ENCODE data around the gene STAC3.

The STAC3 gene

GRCh38 chr12:57235017-57235727 lies 15.8 kb downstream of the STAC3 start:
- no peak for DNase-seq

GRCh38 chr12:57234571-57235016 lies 16.4 kb downstream of the STAC3 start:
- no peak for DNase-seq

- no peak for DNase-seq
Measured at GRCh38 chr12:57234233-57234570, 16.8 kb downstream of the STAC3 start.

GRCh38 chr12:57233357-57234232 lies 17.4 kb downstream of the STAC3 start:
- no peak for DNase-seq

GRCh38 chr12:57232156-57232756 lies 18.7 kb downstream of the STAC3 start:
- no peak for DNase-seq

- no peak for DNase-seq
Measured at GRCh38 chr12:57231276-57232021, 19.5 kb downstream of the STAC3 start.

- no peak for DNase-seq
Measured at GRCh38 chr12:57230381-57231155, 20.4 kb downstream of the STAC3 start.

- DNase-seq: peak; percentile 90
Measured at GRCh38 chr12:57229634-57230380, 21.2 kb downstream of the STAC3 start, which contains the start of gene SHMT2. Gene SHMT2 (plus strand): TSS chr12:57229711. CDS start chr12:57229779, 68 bp downstream.

- DNase-seq: no peak
Measured at GRCh38 chr12:57229046-57229633, 21.8 kb downstream of the STAC3 start.

GRCh38 chr12:57227315-57228115 lies 23.5 kb downstream of the STAC3 start:
- DNase-seq: no peak

GRCh38 chr12:57226588-57227314 lies 24.2 kb downstream of the STAC3 start:
- DNase-seq: no peak

GRCh38 chr12:57225680-57226210 lies 25.2 kb downstream of the STAC3 start:
- DNase-seq: no peak

- no peak for DNase-seq
Measured at GRCh38 chr12:57224973-57225679, 25.9 kb downstream of the STAC3 start.

- DNase-seq: no peak
Measured at GRCh38 chr12:57224278-57224972, 26.6 kb downstream of the STAC3 start.

GRCh38 chr12:57223191-57224165 lies 27.5 kb downstream of the STAC3 start:
- DNase-seq: no peak
